Astrocyte of the spinal cord (primary cell): ENCODE data around the gene ERG.

ENCODE experiments used
- DNase-seq: peaks from one replicate; pipeline ENCODE4 v3.0.0; 2011; ENCODE audit warnings: low read depth, low spot score
- H3K4me3 ChIP-seq: 2 replicates; pipeline ENCODE4 v1.5.1; 2011; ENCODE audit warnings: low read depth, mild to moderate bottlenecking, low read length, moderate library complexity
- CTCF ChIP-seq: IDR thresholded peaks from 2 replicates; pipeline ENCODE4 v1.5.1; 2012; ENCODE audit warnings: low read depth, mild to moderate bottlenecking, low read length, inconsistent platforms
- in situ Hi-C: cut with HindIII; loops from 2 replicates; pipeline ENCODE4 v1.10.0; 2017; ENCODE audit warnings: low sequenced_read_pairs

ERG gene

GRCh38 chr21:38511662-38512243 is 13.5 kb upstream of the ERG start:
- in situ Hi-C loops = no loop called here
- H3K4me3 ChIP-seq = no peak overlapping the region
- DNase-seq = no peak
- no peak for TF ChIP-seq CTCF

- in situ Hi-C loops = no loop called here
- no peak for TF ChIP-seq CTCF
- DNase-seq = no peak
- no peak overlapping the region for H3K4me3 ChIP-seq
Measured at GRCh38 chr21:38511198-38511597, 12.9 kb upstream of the ERG start.

- in situ Hi-C loops = no loop called here
Measured at GRCh38 chr21:38507374-38507942, 9.2 kb upstream of the ERG start.

GRCh38 chr21:38506661-38507281 is 8.5 kb upstream of the ERG start:
- in situ Hi-C loops = no loop called here
- no peak for TF ChIP-seq CTCF
- no peak for DNase-seq
- H3K4me3 ChIP-seq = no peak overlapping the region

More at GRCh38 chr21:38507374-38507942, 9.2 kb upstream of the ERG start:
- DNase-seq = no peak
- no peak for TF ChIP-seq CTCF
- no peak overlapping the region for H3K4me3 ChIP-seq

GRCh38 chr21:38505654-38506523 is 7.6 kb upstream of the ERG start:
- DNase-seq = peak; percentile 78
- peak; percentile 78 for TF ChIP-seq CTCF
- H3K4me3 ChIP-seq = no peak overlapping the region
- in situ Hi-C loops = no loop called here

GRCh38 chr21:38504066-38504465 is 5.8 kb upstream of the ERG start:
- in situ Hi-C loops = no loop called here
- no peak overlapping the region for H3K4me3 ChIP-seq
- no peak for DNase-seq
- TF ChIP-seq CTCF = no peak
